GM12878 (cell line): ENCODE measurements around the gene ELSPBP1. TPM values are rescaled to one million over a fixed set of nuclear protein-coding genes. Genes with fewer than 3 reads are reported as not detected.

ENCODE experiments used
- ATAC-seq: fragments of 200-7000 bp; cut with Tn5 transposase; 3 replicates; pipeline ENCODE4 v1.9.1; 2020; ENCODE audit warnings: mild to moderate bottlenecking, moderate library complexity
- BruUV-seq: library from RNA; stranded (reverse); fragments of 400-500 nt; replicated peaks from 2 replicates; lab custom pipeline; 2021; lab: Mats Ljungman, UMichigan
- CTCF ChIA-PET: fragments of 300-600 bp; sonication (Branson Sonifier 250); formaldehyde crosslinking; extraction: SDS; loops from one replicate; lab custom pipeline; 2021; ENCODE audit warnings: inconsistent platforms; lab: Yijun Ruan, JAX
- POLR2A ChIA-PET: fragments of 350-600 bp; formaldehyde crosslinking; extraction: SDS; loops from one replicate; lab custom pipeline; 2021; ENCODE audit warnings: inconsistent platforms; lab: Charles Lee
- RAD21 ChIA-PET: fragments of 300-600 bp; sonication (Branson Sonifier 250); formaldehyde crosslinking; loops from one replicate; lab custom pipeline; 2023; ENCODE audit warnings: antibody characterized with exemption; ENCODE audit not compliant: unreplicated experiment; lab: Charles Lee
- SMC1A ChIA-PET: fragments of 300-600 bp; sonication (Branson Sonifier 250); formaldehyde crosslinking; loops from one replicate; lab custom pipeline; 2023; ENCODE audit not compliant: unreplicated experiment, uncharacterized antibody; lab: Charles Lee
- DNase-seq: peaks from one replicate; pipeline ENCODE4 v3.0.0-alpha.2; 2011; ENCODE audit warnings: low read depth, low spot score
- FAIRE-seq: peaks from 3 replicates; lab custom pipeline; 2011; peaks lifted over from hg19 to GRCh38; lab: Jason Lieb, UNC
- H2AFZ ChIP-seq: 2 replicates; pipeline ENCODE4 v1.6.0; 2011; ENCODE audit warnings: low read depth, low read length, control low read depth; ENCODE audit not compliant: control insufficient read depth
- H3K27ac ChIP-seq: 2 replicates; pipeline ENCODE4 v1.5.1; 2011; ENCODE audit warnings: control low read depth; ENCODE audit not compliant: control insufficient read depth, insufficient read depth
- H3K27me3 ChIP-seq, 2 experiments: replicated peaks in 1 of 2; 2 replicates each; pipeline versions ENCODE4 v1.6.0 to v1.6.1; 2011; ENCODE audit warnings: low read length in 1 of 2; ENCODE audit not compliant: control insufficient read depth in 2 of 2, insufficient read depth in 2 of 2
- H3K36me3 ChIP-seq, 2 experiments: 2 replicates each; pipeline ENCODE4 v1.5.1; 2011; ENCODE audit warnings: low read length in 1 of 2; ENCODE audit not compliant: control insufficient read depth in 2 of 2, insufficient read depth in 2 of 2
- H3K4me1 ChIP-seq: 2 replicates; pipeline ENCODE4 v1.6.1; 2011; ENCODE audit warnings: mild to moderate bottlenecking, low read length, moderate library complexity, mixed read lengths; ENCODE audit not compliant: control insufficient read depth, insufficient read depth
- H3K4me2 ChIP-seq: 2 replicates; pipeline ENCODE4 v1.6.0; 2011; ENCODE audit warnings: control low read depth; ENCODE audit not compliant: control insufficient read depth, insufficient read depth
- H3K4me3 ChIP-seq: fragments of 200-600 bp; sonication (generic); 2 replicates; pipeline ENCODE4 v1.5.1; 2016
- H3K79me2 ChIP-seq: 2 replicates; pipeline ENCODE4 v1.6.0; 2011; ENCODE audit warnings: low read length; ENCODE audit not compliant: control insufficient read depth, insufficient read depth
- H3K9ac ChIP-seq: 2 replicates; pipeline ENCODE4 v1.8.0; 2011; ENCODE audit warnings: low read length, control low read depth, mixed read lengths; ENCODE audit not compliant: control insufficient read depth, insufficient read depth
- H3K9me3 ChIP-seq: replicated peaks from 3 replicates; pipeline ENCODE4 v1.5.1; 2011; ENCODE audit warnings: mild to moderate bottlenecking, low read length; ENCODE audit not compliant: control insufficient read depth, insufficient read depth
- H4K20me1 ChIP-seq: 2 replicates; pipeline ENCODE4 v1.6.0; 2011; ENCODE audit not compliant: control insufficient read depth, insufficient read depth
- ASH2L ChIP-seq: fragments of 300-600, 200-600 bp; sonication (generic); IDR thresholded peaks from 2 replicates; pipeline ENCODE4 v1.6.1; 2017; ENCODE audit warnings: low read depth, mild to moderate bottlenecking, borderline replicate concordance
- ATF3 ChIP-seq: IDR thresholded peaks from 2 replicates; pipeline ENCODE4 v1.6.1; 2011; ENCODE audit warnings: low read depth, mild to moderate bottlenecking, low read length, moderate library complexity, borderline replicate concordance; ENCODE audit errors: extremely low read depth
- BHLHE40 ChIP-seq, 2 experiments: fragments of 450-650 bp in 1 of 2; IDR thresholded peaks; 2 replicates each; pipeline ENCODE4 v1.6.1; 2011 to 2017; ENCODE audit warnings: low read depth in 2 of 2, borderline replicate concordance in 1 of 2, improper control_type of control experiment in 1 of 2, low read length in 1 of 2, mild to moderate bottlenecking in 1 of 2
- EGR1 ChIP-seq, 2 experiments: IDR thresholded peaks; 1 replicate in 1 of 2; 2 replicates in 1 of 2; pipeline ENCODE4 v1.6.1; 2011 to 2012; ENCODE audit warnings: low read depth in 2 of 2, low read length in 2 of 2, borderline replicate concordance in 1 of 2, mild to moderate bottlenecking in 1 of 2, moderate library complexity in 1 of 2
- FOXK2 ChIP-seq: fragments of 450-650 bp; IDR thresholded peaks from 2 replicates; pipeline ENCODE4 v1.6.1; 2017; ENCODE audit warnings: mild to moderate bottlenecking, moderate library complexity
- FOXM1 ChIP-seq: IDR thresholded peaks from 2 replicates; pipeline ENCODE4 v1.6.1; 2012; ENCODE audit warnings: low read depth, mild to moderate bottlenecking, inconsistent platforms, low read length, moderate library complexity
- JUNB ChIP-seq: IDR thresholded peaks from 2 replicates; pipeline ENCODE4 v1.6.1; 2016; ENCODE audit warnings: antibody characterized with exemption, mild to moderate bottlenecking
- LARP7 ChIP-seq: fragments of 450-650 bp; IDR thresholded peaks from 2 replicates; pipeline ENCODE4 v1.6.1; 2017; ENCODE audit warnings: mild to moderate bottlenecking
- NR2F1 ChIP-seq: fragments of 450-650 bp; conservative IDR thresholded peaks from 2 replicates; pipeline ENCODE4 v1.6.1; 2017; ENCODE audit warnings: mild to moderate bottlenecking
- PAX8 ChIP-seq: fragments of 450-650 bp; IDR thresholded peaks from 2 replicates; pipeline ENCODE4 v1.6.1; 2017; ENCODE audit warnings: mild to moderate bottlenecking, moderate library complexity
- PKNOX1 ChIP-seq: fragments of 450-650 bp; IDR thresholded peaks from 2 replicates; pipeline ENCODE4 v1.6.1; 2016; ENCODE audit warnings: mild to moderate bottlenecking
- POLR2A ChIP-seq: IDR thresholded peaks from 2 replicates; pipeline ENCODE4 v1.6.1; 2011; ENCODE audit warnings: low read depth, mild to moderate bottlenecking, low read length
- RELA ChIP-seq: fragments of 450-650 bp; IDR thresholded peaks from 2 replicates; pipeline ENCODE4 v1.8.0; 2014; ENCODE audit warnings: borderline replicate concordance; ENCODE audit not compliant: partially characterized antibody
- SUZ12 ChIP-seq: fragments of 200-600 bp; sonication (generic); IDR thresholded peaks from one replicate; pipeline ENCODE4 v1.6.1; 2018; ENCODE audit warnings: antibody characterized with exemption, mild to moderate bottlenecking; ENCODE audit not compliant: unreplicated experiment
- TCF12 ChIP-seq: IDR thresholded peaks from 2 replicates; pipeline ENCODE4 v1.6.1; 2011; ENCODE audit warnings: low read depth, mild to moderate bottlenecking, low read length
- ZNF217 ChIP-seq: fragments of 450-650 bp; IDR thresholded peaks from 2 replicates; pipeline ENCODE4 v1.6.1; 2017; ENCODE audit warnings: antibody characterized with exemption, mild to moderate bottlenecking
- WGBS: methylation state at CpG from one replicate; pipeline ENCODE4 v1.1.6; 2016; ENCODE audit warnings: low lambda C conversion rate; ENCODE audit not compliant: insufficient replicate concordance, insufficient coverage; ENCODE audit errors: missing lambda C conversion rate; 5-methylcytosine and 5-hydroxymethylcytosine counted together
- in situ Hi-C: fragments of 300-500 bp; cut with MboI; formaldehyde crosslinking; loops from 9 replicates; pipeline ENCODE4 v1.14.3; 2018; ENCODE audit warnings: mixed read lengths
- intact Hi-C: fragments of 100-400 bp; cut with micrococcal nuclease; formaldehyde crosslinking; loops from one replicate; pipeline ENCODE4 v1.14.2; 2022; ENCODE audit not compliant: unreplicated experiment
- polyA plus RNA-seq, 11 experiments: library from polyadenylated mRNA; depleted of rRNA in 4 of 11; unstranded in 6 of 11; stranded (reverse) in 5 of 11; fragments of >200 nt; fragmentation: Nextera tagmentation in 4 of 11; fragmentation: Illumina TruSeq in 1 of 11; extraction: Ambion mirVana in 4 of 11; extraction: Trizol in 1 of 11; gene quantifications; 1 replicate in 1 of 11; 2 replicates in 10 of 11; pipeline versions ENCODE4 v1.2.1 to v1.2.3, GENCODE V29; 2011 to 2016; ENCODE audit warnings: inconsistent platforms in 2 of 11, missing spikeins in 2 of 11, low read depth in 1 of 11
- total RNA-seq, 4 experiments: library from RNA; depleted of rRNA in 3 of 4; stranded (reverse); fragments of >200 nt in 3 of 4; fragmentation: Illumina TruSeq in 1 of 4; extraction: Trizol in 1 of 4; gene quantifications; 2 replicates each; pipeline versions ENCODE4 v1.2.1 to v1.2.3, GENCODE V29; 2013 to 2021
- TF ChIP-seq, protein P1 (sequence below): fragments of 450-650 bp; IDR thresholded peaks from 2 replicates; pipeline ENCODE4 v1.6.1; 2017; ENCODE audit warnings: low read depth, mild to moderate bottlenecking, moderate library complexity

ELSPBP1 gene
- total and polyA plus RNA-seq, 10 of the 15 experiments (the other 5 are each of a cell fraction or from before 2014, with no cell fraction given), result not detected

GRCh38 chr19:48025480-48025879 lies 31.0 kb downstream of the ELSPBP1 start:
- 7% methylated on average over 3 of the region's 3 CpGs for WGBS
- intact Hi-C loops (no loop called here), in situ Hi-C loops (no loop called here)
- Histone ChIP-seq H3K4me2 (no peak overlapping the region), H3K79me2 (no peaks in the 10 kb centered on the region), H3K4me3 (no peak overlapping the region), H3K36me3 (no peaks in the 10 kb centered on the region), H3K4me1 (no peaks in the 10 kb centered on the region), H2AFZ (no peak overlapping the region), H3K9me3 (no peaks in the 10 kb centered on the region), H3K27me3 (no peaks in the 10 kb centered on the region), H4K20me1 (no peaks in the 10 kb centered on the region), H3K9ac (no peak overlapping the region), H3K27ac (no peak overlapping the region)
- ATAC-seq (no peak), DNase-seq (no peak), FAIRE-seq (no peak)
- SMC1A ChIA-PET, result no interaction called here
- POLR2A ChIA-PET, result no interaction called here
- TF ChIP-seq, protein P1, sequence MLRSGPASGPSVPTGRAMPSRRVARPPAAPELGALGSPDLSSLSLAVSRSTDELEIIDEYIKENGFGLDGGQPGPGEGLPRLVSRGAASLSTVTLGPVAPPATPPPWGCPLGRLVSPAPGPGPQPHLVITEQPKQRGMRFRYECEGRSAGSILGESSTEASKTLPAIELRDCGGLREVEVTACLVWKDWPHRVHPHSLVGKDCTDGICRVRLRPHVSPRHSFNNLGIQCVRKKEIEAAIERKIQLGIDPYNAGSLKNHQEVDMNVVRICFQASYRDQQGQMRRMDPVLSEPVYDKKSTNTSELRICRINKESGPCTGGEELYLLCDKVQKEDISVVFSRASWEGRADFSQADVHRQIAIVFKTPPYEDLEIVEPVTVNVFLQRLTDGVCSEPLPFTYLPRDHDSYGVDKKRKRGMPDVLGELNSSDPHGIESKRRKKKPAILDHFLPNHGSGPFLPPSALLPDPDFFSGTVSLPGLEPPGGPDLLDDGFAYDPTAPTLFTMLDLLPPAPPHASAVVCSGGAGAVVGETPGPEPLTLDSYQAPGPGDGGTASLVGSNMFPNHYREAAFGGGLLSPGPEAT, result no peak
- TF ChIP-seq RELA (no peak), BHLHE40 (IDR thresholded peaks at IDR 0.05; ENCODE audit: borderline replicate concordance in 1 of 2, low read depth in 2 of 2, low read length in 1 of 2) (no peak), TCF12 (no peak), JUNB (no peak), FOXM1 (no peak), EGR1 (IDR thresholded peaks at IDR 0.05; ENCODE audit: borderline replicate concordance in 1 of 2, low read depth in 2 of 2, low read length in 2 of 2) (no peak), LARP7 (no peak), ZNF217 (no peak), FOXK2 (no peak), ASH2L (no peak), PAX8 (no peak), SUZ12 (no peak), POLR2A (no peak), PKNOX1 (no peak), NR2F1 (no peak), ATF3 (no peak)
- CTCF ChIA-PET, result interaction anchor here (0.6 kb wide), 1 partner anchor 338 kb away, joined by 4 read pairs; no protein-coding TSS in a partner anchor
- RAD21 ChIA-PET, result no interaction called here
- BruUV-seq, result no TSS peak
